Upper lobe of left lung (tissue), 4 donors: Measurements from ENCODE around the gene PRKCE.

Source experiments
- CTCF ChIP-seq, 6 experiments: fragments of 450-650 bp in 4 of 6; fragments of 200-600 bp in 2 of 6; sonication (generic) in 2 of 6; IDR thresholded peaks; one replicate each; pipeline ENCODE4 v1.5.1; 2016 to 2019; ENCODE audit warnings: antibody characterized with exemption in 6 of 6
- EP300 ChIP-seq, 4 donors: sonication (generic); formaldehyde crosslinking; IDR thresholded peaks; one replicate each; pipeline ENCODE4 v1.5.1; 2017; ENCODE audit warnings: antibody characterized with exemption in 4 of 4, control low read depth in 2 of 4
- POLR2A ChIP-seq, 4 donors: fragments of 450-650 bp; IDR thresholded peaks; one replicate each; pipeline ENCODE4 v1.5.1; 2016 to 2017; ENCODE audit warnings: antibody characterized with exemption in 4 of 4, mild to moderate bottlenecking in 2 of 4
- POLR2AphosphoS5 ChIP-seq, 2 donors: sonication (generic); formaldehyde crosslinking; IDR thresholded peaks; one replicate each; pipeline ENCODE4 v1.5.1; 2017; ENCODE audit warnings: antibody characterized with exemption in 2 of 2

- no peak for TF ChIP-seq CTCF (IDR thresholded peaks at IDR 0.05)
- TF ChIP-seq POLR2A (IDR thresholded peaks at IDR 0.05): no peak
- peak in 1 of 2 donors; percentile 57 for TF ChIP-seq POLR2AphosphoS5 (IDR thresholded peaks at IDR 0.05)
- TF ChIP-seq EP300 (IDR thresholded peaks at IDR 0.05): peak in 1 of 4 donors; percentile 41
Observed at GRCh38 chr2:46002507-46002883, 351.0 kb downstream of the PRKCE start.
